Measurements from ENCODE around the gene CCT6A. TPM values are rescaled to one million over a fixed set of nuclear protein-coding genes. Genes with fewer than 3 reads are reported as not detected.

Gene CCT6A
- total RNA-seq, 4 donors from 2014 or later, result 80.6 to 97.4 (median 88.8) TPM

GRCh38 chr7:56081626-56082340 is 30.2 kb downstream of the CCT6A start:
- no peak overlapping the region for H3K27ac ChIP-seq
- H3K36me3 ChIP-seq, result peaks cover 51% of the 10 kb centered on the region
- H3K27me3 ChIP-seq, result no peaks in the 10 kb centered on the region
- H3K4me1 ChIP-seq, result peaks cover 26% of the 10 kb centered on the region
- H3K4me3 ChIP-seq, result no peak overlapping the region
- no peaks in the 10 kb centered on the region for H3K9me3 ChIP-seq
- 98% methylated on average over 8 of the region's 29 CpGs for WGBS
- TF ChIP-seq POLR2AphosphoS5 (IDR thresholded peaks at IDR 0.05), result no peak
- no peak for TF ChIP-seq POLR2A (IDR thresholded peaks at IDR 0.05)
- TF ChIP-seq CTCF (IDR thresholded peaks at IDR 0.05), result no peak
- no peak for TF ChIP-seq EP300 (IDR thresholded peaks at IDR 0.05)
- no peak for DNase-seq (ENCODE audit: low spot score in 2 of 2)

- WGBS, result 65% methylated on average over 13 of the region's 13 CpGs
- no peaks in the 10 kb centered on the region for H3K27me3 ChIP-seq
- no peaks in the 10 kb centered on the region for H3K9me3 ChIP-seq
- no peak overlapping the region for H3K27ac ChIP-seq
- H3K4me1 ChIP-seq, result peaks cover 26% of the 10 kb centered on the region
- peaks cover 52% of the 10 kb centered on the region for H3K36me3 ChIP-seq
- TF ChIP-seq CTCF (IDR thresholded peaks at IDR 0.05) (no peak), EP300 (IDR thresholded peaks at IDR 0.05) (no peak), POLR2A (IDR thresholded peaks at IDR 0.05) (no peak), POLR2AphosphoS5 (IDR thresholded peaks at IDR 0.05) (no peak)
- DNase-seq (ENCODE audit: low spot score in 2 of 2), result peak in 1 of 2 donors; percentile 82
- no peak overlapping the region for H3K4me3 ChIP-seq
Observed at GRCh38 chr7:56083150-56083785, 31.7 kb downstream of the CCT6A start.

GRCh38 chr7:56086761-56087160 is 35.2 kb downstream of the CCT6A start:
- H3K9me3 ChIP-seq, result no peaks in the 10 kb centered on the region
- no peak overlapping the region for H3K4me3 ChIP-seq
- no peak for DNase-seq (ENCODE audit: low spot score in 2 of 2)
- H3K27ac ChIP-seq, result no peak overlapping the region
- TF ChIP-seq POLR2A (IDR thresholded peaks at IDR 0.05) (no peak), CTCF (IDR thresholded peaks at IDR 0.05) (no peak), POLR2AphosphoS5 (IDR thresholded peaks at IDR 0.05) (no peak), EP300 (IDR thresholded peaks at IDR 0.05) (no peak)
- no peaks in the 10 kb centered on the region for H3K27me3 ChIP-seq
- H3K4me1 ChIP-seq, result peaks cover 12% of the 10 kb centered on the region
- peaks cover 34% of the 10 kb centered on the region for H3K36me3 ChIP-seq
- WGBS, result 86% methylated on average over 6 of the region's 7 CpGs

GRCh38 chr7:56087445-56087844 is 35.9 kb downstream of the CCT6A start:
- Histone ChIP-seq H3K9me3 (no peaks in the 10 kb centered on the region), H3K4me1 (peaks cover 19% of the 10 kb centered on the region)
- no peak for DNase-seq (ENCODE audit: low spot score in 2 of 2)

More at GRCh38 chr7:56087445-56087844, 35.9 kb downstream of the CCT6A start:
- TF ChIP-seq EP300 (IDR thresholded peaks at IDR 0.05) (no peak), POLR2AphosphoS5 (IDR thresholded peaks at IDR 0.05) (no peak), CTCF (IDR thresholded peaks at IDR 0.05) (no peak), POLR2A (IDR thresholded peaks at IDR 0.05) (no peak)
- WGBS, result no CpG with 5 or more reads among the region's 16 CpGs
- H3K27ac ChIP-seq, result no peak overlapping the region
- peaks cover 28% of the 10 kb centered on the region for H3K36me3 ChIP-seq
- H3K27me3 ChIP-seq, result no peaks in the 10 kb centered on the region
- no peak overlapping the region for H3K4me3 ChIP-seq
